Peyer's patch (tissue), 4 donors: ENCODE results near the gene CYREN. TPM values are rescaled to one million over a fixed set of nuclear protein-coding genes. Genes with fewer than 3 reads are reported as not detected.

ENCODE experiments used
- DNase-seq, 3 donors: peaks; one replicate each; pipeline ENCODE4 v3.0.0-alpha.2; 2017 to 2019
- H3K27ac ChIP-seq, 4 donors: fragments of 200-600 bp; sonication (generic); one replicate each; pipeline ENCODE4 v1.5.1; 2016 to 2019
- H3K27me3 ChIP-seq, 2 donors: fragments of 200-600 bp; sonication (generic); one replicate each; pipeline ENCODE4 v1.5.1; 2019
- H3K36me3 ChIP-seq, 3 donors: fragments of 200-600 bp; sonication (generic); one replicate each; pipeline ENCODE4 v1.5.1; 2016 to 2019
- H3K4me1 ChIP-seq, 4 donors: fragments of 200-600 bp; sonication (generic); one replicate each; pipeline ENCODE4 v1.5.1; 2016 to 2019
- H3K4me3 ChIP-seq, 4 donors: fragments of 200-600 bp; sonication (generic); 1 replicate in 3 of 4; 2 replicates in 1 of 4; pipeline ENCODE4 v1.5.1; 2016 to 2019; ENCODE audit warnings: mild to moderate bottlenecking in 1 of 4
- H3K9me3 ChIP-seq, 4 donors: fragments of 200-600 bp; sonication (generic); one replicate each; pipeline ENCODE4 v1.5.1; 2016 to 2019; ENCODE audit warnings: mild to moderate bottlenecking in 1 of 4
- POLR2A ChIP-seq, 2 donors: fragments of 450-650 bp; IDR thresholded peaks; one replicate each; pipeline ENCODE4 v1.5.1; 2017; ENCODE audit warnings: antibody characterized with exemption in 2 of 2, mild to moderate bottlenecking in 2 of 2, moderate library complexity in 2 of 2
- total RNA-seq, 4 donors: library from RNA; depleted of rRNA; stranded (reverse); fragments of >200 nt; gene quantifications; one replicate each; pipeline ENCODE4 v1.1.0, GENCODE V29; 2016
- TF ChIP-seq, protein P1 (sequence below), 6 experiments: fragments of 450-650 bp in 4 of 6; fragments of 200-600 bp in 2 of 6; sonication (generic) in 1 of 6; IDR thresholded peaks; one replicate each; pipeline ENCODE4 v1.5.1; 2017 to 2019; ENCODE audit warnings: antibody characterized with exemption in 6 of 6, mild to moderate bottlenecking in 3 of 6, moderate library complexity in 1 of 6

The CYREN gene
- total RNA-seq, 4 donors from 2014 or later = 32.4 to 66.8 (median 42.5) TPM

- DNase-seq = no peak
- Histone ChIP-seq H3K9me3 (no peaks in the 10 kb centered on the region), H3K27me3 (no peaks in the 10 kb centered on the region), H3K4me1 (peaks cover 3 to 18% (median 10%) of the 10 kb centered on the region in 4 donors), H3K4me3 (no peak overlapping the region), H3K36me3 (peaks cover 0 to 5% (median 0%) of the 10 kb centered on the region in 3 donors), H3K27ac (no peak overlapping the region)
- TF ChIP-seq, protein P1, sequence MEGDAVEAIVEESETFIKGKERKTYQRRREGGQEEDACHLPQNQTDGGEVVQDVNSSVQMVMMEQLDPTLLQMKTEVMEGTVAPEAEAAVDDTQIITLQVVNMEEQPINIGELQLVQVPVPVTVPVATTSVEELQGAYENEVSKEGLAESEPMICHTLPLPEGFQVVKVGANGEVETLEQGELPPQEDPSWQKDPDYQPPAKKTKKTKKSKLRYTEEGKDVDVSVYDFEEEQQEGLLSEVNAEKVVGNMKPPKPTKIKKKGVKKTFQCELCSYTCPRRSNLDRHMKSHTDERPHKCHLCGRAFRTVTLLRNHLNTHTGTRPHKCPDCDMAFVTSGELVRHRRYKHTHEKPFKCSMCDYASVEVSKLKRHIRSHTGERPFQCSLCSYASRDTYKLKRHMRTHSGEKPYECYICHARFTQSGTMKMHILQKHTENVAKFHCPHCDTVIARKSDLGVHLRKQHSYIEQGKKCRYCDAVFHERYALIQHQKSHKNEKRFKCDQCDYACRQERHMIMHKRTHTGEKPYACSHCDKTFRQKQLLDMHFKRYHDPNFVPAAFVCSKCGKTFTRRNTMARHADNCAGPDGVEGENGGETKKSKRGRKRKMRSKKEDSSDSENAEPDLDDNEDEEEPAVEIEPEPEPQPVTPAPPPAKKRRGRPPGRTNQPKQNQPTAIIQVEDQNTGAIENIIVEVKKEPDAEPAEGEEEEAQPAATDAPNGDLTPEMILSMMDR (IDR thresholded peaks at IDR 0.05) = no peak
- TF ChIP-seq POLR2A (IDR thresholded peaks at IDR 0.05) = no peak
These were observed 14.2 kb downstream of the CYREN start for GRCh38 chr7:135156290-135156689.

DNA sequence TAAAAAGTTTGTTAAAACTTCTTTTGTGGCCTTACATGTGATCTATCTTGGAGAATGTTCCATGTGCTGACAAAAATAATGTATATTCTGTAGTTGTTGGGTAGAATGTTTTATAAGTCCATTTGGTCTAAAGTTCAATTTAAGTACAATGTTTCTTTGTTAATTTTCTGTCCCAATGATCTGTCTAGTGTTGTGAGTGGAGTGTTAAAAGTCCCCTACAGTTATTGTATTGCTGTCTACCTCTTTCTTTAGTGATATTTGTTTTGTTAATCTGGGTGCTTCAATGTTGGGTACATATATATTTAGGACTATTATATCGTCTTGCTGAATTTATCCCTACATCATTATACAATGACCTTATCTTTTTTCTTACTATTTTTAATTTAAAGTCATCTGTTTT lies 15.8 kb downstream of the CYREN start:
- Histone ChIP-seq H3K27me3 (no peaks in the 10 kb centered on the region), H3K4me1 (peaks cover 0 to 9% (median under 1%) of the 10 kb centered on the region in 4 donors), H3K9me3 (no peaks in the 10 kb centered on the region), H3K27ac (no peak overlapping the region), H3K4me3 (no peak overlapping the region), H3K36me3 (peaks cover 0 to 5% (median 0%) of the 10 kb centered on the region in 3 donors)
- no peak for DNase-seq
- no peak for TF ChIP-seq POLR2A (IDR thresholded peaks at IDR 0.05)
- TF ChIP-seq, protein P1 (IDR thresholded peaks at IDR 0.05) = no peak

DNA sequence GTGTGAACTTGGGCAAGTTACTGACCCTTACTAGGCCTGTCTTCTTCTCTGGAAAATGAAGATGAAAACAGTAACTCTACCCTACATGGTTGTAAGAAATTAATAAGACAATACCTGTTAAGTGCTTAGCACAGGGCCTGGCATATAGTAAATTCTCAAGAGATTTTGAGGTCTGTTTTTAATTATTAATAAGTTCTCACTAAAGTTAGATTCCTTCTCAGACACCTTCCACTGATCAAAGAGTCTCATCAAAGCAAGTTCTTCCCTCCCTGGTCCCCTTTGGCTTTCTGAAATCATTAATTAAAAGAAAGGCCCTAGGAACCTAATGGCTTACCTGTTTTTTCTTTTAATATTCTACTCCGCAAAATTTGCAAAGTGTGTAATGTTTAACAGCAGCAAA lies 18.1 kb downstream of the CYREN start:
- H3K27ac ChIP-seq = peak overlapping the region in 1 of 4 donors; percentile 26
- no peak for TF ChIP-seq POLR2A (IDR thresholded peaks at IDR 0.05)
- DNase-seq = no peak

DNA sequence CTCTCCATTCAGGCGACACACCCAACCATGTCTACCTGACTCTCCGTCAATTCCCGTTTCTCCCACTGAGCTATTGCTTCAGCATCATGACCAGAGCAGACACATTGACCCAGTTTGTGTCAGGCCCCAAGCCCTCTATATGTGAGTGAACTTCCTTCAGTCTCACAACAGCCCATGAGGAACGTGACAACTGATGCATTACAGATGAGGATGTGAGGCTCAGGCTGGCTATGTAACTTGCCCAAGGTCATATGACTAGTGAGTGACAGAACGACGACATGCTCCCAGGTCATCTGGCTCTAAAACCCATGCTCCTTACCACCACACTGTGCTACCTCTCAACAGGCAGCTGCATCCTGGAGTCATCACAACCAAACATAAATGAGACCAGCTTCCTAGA lies 19.0 kb downstream of the CYREN start:
- TF ChIP-seq POLR2A (IDR thresholded peaks at IDR 0.05) = no peak
- TF ChIP-seq, protein P1 (IDR thresholded peaks at IDR 0.05) = no peak
- Histone ChIP-seq H3K4me1 (peaks cover 0 to 14% (median 6%) of the 10 kb centered on the region in 4 donors), H3K9me3 (no peaks in the 10 kb centered on the region), H3K27me3 (no peaks in the 10 kb centered on the region), H3K36me3 (peaks cover 0 to 5% (median 0%) of the 10 kb centered on the region in 3 donors), H3K27ac (peak overlapping the region in 2 of 4 donors; percentile 45 to 48), H3K4me3 (no peak overlapping the region)
- peak in 2 of 3 donors; percentile 52 to 61 for DNase-seq

More for the DNA sequence above, 18.1 kb downstream of the CYREN start:
- H3K27me3 ChIP-seq = no peaks in the 10 kb centered on the region
- H3K4me3 ChIP-seq = no peak overlapping the region
- peaks cover 0 to 12% (median 3%) of the 10 kb centered on the region in 4 donors for H3K4me1 ChIP-seq
- H3K36me3 ChIP-seq = peaks cover 0 to 5% (median 0%) of the 10 kb centered on the region in 3 donors
- H3K9me3 ChIP-seq = no peaks in the 10 kb centered on the region

DNA sequence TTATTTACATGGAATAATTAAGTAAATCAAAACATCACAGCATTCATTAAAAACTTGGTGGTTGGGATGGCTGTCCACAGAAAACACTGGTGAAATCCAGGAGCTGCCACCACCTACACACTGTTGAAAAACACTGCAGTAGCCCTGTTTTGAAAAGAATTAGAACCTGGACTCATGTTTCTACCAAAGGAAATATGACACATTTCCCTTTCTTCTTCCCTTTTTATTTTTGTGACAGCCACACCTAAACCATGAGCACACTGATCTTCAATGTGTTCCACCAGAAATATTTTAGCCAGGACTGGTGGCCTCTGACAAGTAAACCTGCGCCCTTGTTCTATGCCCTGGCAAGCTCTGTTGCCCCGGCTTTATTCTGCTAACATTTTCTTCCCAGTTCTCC lies 19.4 kb downstream of the CYREN start:
- H3K36me3 ChIP-seq = peaks cover 0 to 5% (median 0%) of the 10 kb centered on the region in 3 donors
- peaks cover 0 to 14% (median 6%) of the 10 kb centered on the region in 4 donors for H3K4me1 ChIP-seq
- no peaks in the 10 kb centered on the region for H3K9me3 ChIP-seq
- H3K4me3 ChIP-seq = no peak overlapping the region
- H3K27ac ChIP-seq = peak overlapping the region in 3 of 4 donors; percentile 20 to 48 (median 45)
- no peak for DNase-seq
- no peaks in the 10 kb centered on the region for H3K27me3 ChIP-seq
- no peak for TF ChIP-seq POLR2A (IDR thresholded peaks at IDR 0.05)
- TF ChIP-seq, protein P1 (IDR thresholded peaks at IDR 0.05) = no peak

DNA sequence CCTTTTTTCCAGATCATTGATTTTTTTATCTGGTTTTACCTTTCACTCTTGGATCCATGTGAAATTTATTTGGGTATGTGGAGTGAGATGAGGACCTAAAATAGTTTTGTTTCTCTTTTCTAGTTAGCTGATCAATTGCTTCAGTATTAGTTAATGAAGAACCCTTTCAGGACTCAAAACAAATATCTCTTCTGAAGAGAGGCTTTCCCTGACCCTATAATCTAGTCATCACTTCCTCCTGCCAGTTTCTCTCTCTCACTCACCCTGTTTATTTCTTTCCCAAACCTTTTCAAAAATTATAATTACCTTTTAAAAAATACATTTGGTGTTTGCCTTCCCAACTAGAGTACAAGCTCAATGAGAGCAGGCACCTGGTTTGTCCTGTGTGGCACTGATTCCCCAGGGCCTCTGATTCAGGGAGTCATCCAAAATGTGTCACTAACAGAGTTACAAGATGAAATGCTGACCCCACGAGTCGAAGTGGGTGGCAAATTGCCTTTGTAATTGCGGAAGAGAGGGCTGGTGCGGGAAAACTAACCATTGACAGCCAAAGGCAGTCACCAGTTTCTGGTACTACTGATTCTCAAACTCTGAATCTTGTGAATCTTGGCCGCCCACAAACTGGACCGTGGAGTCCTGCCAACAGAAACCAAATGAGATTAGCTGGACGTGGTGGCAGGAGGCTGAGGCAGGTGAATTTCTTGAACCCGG lies 20.3 kb downstream of the CYREN start:
- Histone ChIP-seq H3K4me1 (peaks cover 0 to 14% (median 6%) of the 10 kb centered on the region in 4 donors), H3K27ac (peak overlapping the region in 3 of 4 donors; percentile 20 to 48 (median 45)), H3K4me3 (peak overlapping the region in 2 of 4 donors; percentile 31 to 49), H3K27me3 (no peaks in the 10 kb centered on the region), H3K9me3 (no peaks in the 10 kb centered on the region), H3K36me3 (peaks cover 0 to 5% (median 0%) of the 10 kb centered on the region in 3 donors)
- DNase-seq = no peak
- no peak for TF ChIP-seq POLR2A (IDR thresholded peaks at IDR 0.05)
- TF ChIP-seq, protein P1 (IDR thresholded peaks at IDR 0.05) = no peak
